Keratinocyte (primary cell): ENCODE results near the gene KRT84. TPM values are rescaled to one million over a fixed set of nuclear protein-coding genes. Genes with fewer than 3 reads are reported as not detected.

Source experiments
- DNase-seq: peaks from one replicate; pipeline ENCODE4 v3.0.0-alpha.2; 2011; ENCODE audit warnings: low read depth, missing footprints, low spot score
- FAIRE-seq: peaks from 2 replicates; lab custom pipeline; 2011; peaks lifted over from hg19 to GRCh38; lab: Jason Lieb, UNC
- H2AFZ ChIP-seq: 2 replicates; pipeline ENCODE4 v1.6.0; 2012; ENCODE audit warnings: low read length, control low read depth, inconsistent platforms; ENCODE audit not compliant: control insufficient read depth
- H3K27ac ChIP-seq: 2 replicates; pipeline ENCODE4 v1.5.1; 2011; ENCODE audit warnings: low read length; ENCODE audit not compliant: control insufficient read depth, insufficient read depth
- H3K27me3 ChIP-seq: 3 replicates; pipeline ENCODE4 v1.6.0; 2011; ENCODE audit warnings: low read length; ENCODE audit not compliant: control insufficient read depth, insufficient read depth; ENCODE audit errors: extremely low read depth
- H3K36me3 ChIP-seq, 2 experiments: 2 replicates in 1 of 2; 3 replicates in 1 of 2; pipeline ENCODE4 v1.5.1; 2011; ENCODE audit warnings: low read length in 2 of 2, mild to moderate bottlenecking in 1 of 2; ENCODE audit not compliant: control insufficient read depth in 2 of 2, insufficient read depth in 2 of 2; ENCODE audit errors: extremely low read depth in 1 of 2
- H3K4me1 ChIP-seq: 3 replicates; pipeline ENCODE4 v1.5.1; 2011; ENCODE audit warnings: low read length; ENCODE audit not compliant: control insufficient read depth, insufficient read depth; ENCODE audit errors: extremely low read depth
- H3K4me2 ChIP-seq: 3 replicates; pipeline ENCODE4 v1.6.0; 2011; ENCODE audit warnings: low read depth, low read length; ENCODE audit not compliant: control insufficient read depth, insufficient read depth; ENCODE audit errors: extremely low read depth
- H3K4me3 ChIP-seq, 3 experiments: fragments of 200-600 bp in 1 of 3; sonication (generic) in 1 of 3; 2 replicates in 2 of 3; 3 replicates in 1 of 3; pipeline ENCODE4 v1.5.1; 2011 to 2016; ENCODE audit warnings: low read length in 3 of 3, mild to moderate bottlenecking in 3 of 3, control low read depth in 2 of 3, inconsistent platforms in 1 of 3, low read depth in 1 of 3, mixed read lengths in 1 of 3, mixed run types in 1 of 3, moderate library complexity in 1 of 3; ENCODE audit not compliant: control insufficient read depth in 2 of 3, insufficient read depth in 2 of 3; ENCODE audit errors: extremely low read depth in 1 of 3
- H3K79me2 ChIP-seq: 2 replicates; pipeline ENCODE4 v1.6.0; 2012; ENCODE audit warnings: low read length; ENCODE audit not compliant: control insufficient read depth, insufficient read depth
- H3K9ac ChIP-seq: 3 replicates; pipeline ENCODE4 v1.6.0; 2011; ENCODE audit warnings: low read length; ENCODE audit not compliant: control insufficient read depth, insufficient read depth; ENCODE audit errors: extremely low read depth
- H3K9me1 ChIP-seq: 3 replicates; pipeline ENCODE4 v1.6.0; 2011; ENCODE audit warnings: low read length; ENCODE audit not compliant: control insufficient read depth, insufficient read depth; ENCODE audit errors: extremely low read depth
- H3K9me3 ChIP-seq: 2 replicates; pipeline ENCODE4 v1.5.1; 2012; ENCODE audit warnings: low read depth, low read length; ENCODE audit not compliant: control insufficient read depth
- H4K20me1 ChIP-seq: 3 replicates; pipeline ENCODE4 v1.6.0; 2011; ENCODE audit warnings: low read length; ENCODE audit not compliant: control insufficient read depth, insufficient read depth; ENCODE audit errors: extremely low read depth
- EZH2 ChIP-seq: IDR thresholded peaks from one replicate; pipeline ENCODE4 v1.6.1; 2012; ENCODE audit warnings: inconsistent platforms, mild to moderate bottlenecking, low read length, moderate library complexity
- dilution Hi-C: fragments of 300-500 bp; cut with MboI; formaldehyde crosslinking; loops from one replicate; pipeline ENCODE4 v1.7.0; 2020; ENCODE audit warnings: low sequenced_read_pairs; ENCODE audit not compliant: extremely low pct_ligation_motif_present
- polyA plus RNA-seq, 5 experiments: library from polyadenylated mRNA; depleted of rRNA in 3 of 5; stranded (reverse) in 3 of 5; stranded (forward) in 1 of 5; unstranded in 1 of 5; fragments of >200 nt; gene quantifications; 1 replicate in 1 of 5; 2 replicates in 3 of 5; 3 replicates in 1 of 5; pipeline versions ENCODE4 v1.2.1 to v1.2.3, GENCODE V29; 2011 to 2012; ENCODE audit warnings: missing spikeins in 2 of 5, low read depth in 1 of 5, low replicate concordance in 1 of 5
- TF ChIP-seq, protein P1 (sequence below), 3 experiments: IDR thresholded peaks in 1 of 3; conservative IDR thresholded peaks in 1 of 3; optimal IDR thresholded peaks in 1 of 3; 2 replicates in 2 of 3; 3 replicates in 1 of 3; pipeline versions ENCODE3 to v1.5.1; 2011; ENCODE audit warnings: low read length in 3 of 3, mild to moderate bottlenecking in 3 of 3, moderate library complexity in 2 of 3, control low read depth in 1 of 3, inconsistent platforms in 1 of 3; ENCODE audit not compliant: insufficient read depth in 2 of 3; ENCODE audit errors: extremely low read depth in 1 of 3

Gene KRT84
- polyA plus RNA-seq, 1 donor (not counting 4 experiments of a cell fraction or from before 2014, with no cell fraction given), result 0.10 TPM

DNA sequence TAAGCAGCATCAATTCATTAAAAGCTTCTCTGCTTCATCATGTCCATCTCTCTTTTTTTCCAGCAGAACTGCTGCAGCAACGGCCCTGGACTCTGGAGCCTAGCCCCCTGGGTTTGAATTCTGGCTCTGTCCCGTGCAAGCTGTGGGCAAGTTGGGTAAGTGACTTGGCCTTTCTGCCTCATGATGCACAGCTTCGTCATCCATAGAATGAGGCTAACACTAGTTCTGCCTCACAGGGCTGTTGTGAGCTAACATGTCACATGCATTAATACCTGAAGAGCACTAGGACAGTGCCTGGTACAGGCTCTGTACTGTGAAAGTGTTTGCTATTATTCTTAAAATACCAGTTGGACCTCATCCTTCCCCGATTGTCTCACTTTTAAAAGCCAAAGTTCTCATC, 16.5 kb upstream of the KRT84 start:
- no peak overlapping the region for H3K9ac ChIP-seq
- no peak overlapping the region for H3K27ac ChIP-seq
- no peak for DNase-seq
- H3K27me3 ChIP-seq, result no peaks in the 10 kb centered on the region
- no peak overlapping the region for H3K4me2 ChIP-seq
- dilution Hi-C loops, result no loop called here
- H3K36me3 ChIP-seq, result no peaks in the 10 kb centered on the region
- no peaks in the 10 kb centered on the region for H4K20me1 ChIP-seq
- no peak overlapping the region for H2AFZ ChIP-seq
- H3K79me2 ChIP-seq, result no peaks in the 10 kb centered on the region
- no peaks in the 10 kb centered on the region for H3K4me1 ChIP-seq
- H3K9me1 ChIP-seq, result no peaks in the 10 kb centered on the region
- no peak for TF ChIP-seq EZH2
- TF ChIP-seq, protein P1, sequence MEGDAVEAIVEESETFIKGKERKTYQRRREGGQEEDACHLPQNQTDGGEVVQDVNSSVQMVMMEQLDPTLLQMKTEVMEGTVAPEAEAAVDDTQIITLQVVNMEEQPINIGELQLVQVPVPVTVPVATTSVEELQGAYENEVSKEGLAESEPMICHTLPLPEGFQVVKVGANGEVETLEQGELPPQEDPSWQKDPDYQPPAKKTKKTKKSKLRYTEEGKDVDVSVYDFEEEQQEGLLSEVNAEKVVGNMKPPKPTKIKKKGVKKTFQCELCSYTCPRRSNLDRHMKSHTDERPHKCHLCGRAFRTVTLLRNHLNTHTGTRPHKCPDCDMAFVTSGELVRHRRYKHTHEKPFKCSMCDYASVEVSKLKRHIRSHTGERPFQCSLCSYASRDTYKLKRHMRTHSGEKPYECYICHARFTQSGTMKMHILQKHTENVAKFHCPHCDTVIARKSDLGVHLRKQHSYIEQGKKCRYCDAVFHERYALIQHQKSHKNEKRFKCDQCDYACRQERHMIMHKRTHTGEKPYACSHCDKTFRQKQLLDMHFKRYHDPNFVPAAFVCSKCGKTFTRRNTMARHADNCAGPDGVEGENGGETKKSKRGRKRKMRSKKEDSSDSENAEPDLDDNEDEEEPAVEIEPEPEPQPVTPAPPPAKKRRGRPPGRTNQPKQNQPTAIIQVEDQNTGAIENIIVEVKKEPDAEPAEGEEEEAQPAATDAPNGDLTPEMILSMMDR (optimal IDR thresholded peaks at IDR 0.05 in 1 of 3, IDR thresholded peaks at IDR 0.05 in 1 of 3, conservative IDR thresholded peaks at IDR 0.05 in 1 of 3; ENCODE audit: extremely low read depth in 1 of 3, insufficient read depth in 2 of 3, low read length in 3 of 3), result no peak
- no peak for FAIRE-seq
- H3K4me3 ChIP-seq, result no peak overlapping the region
- H3K9me3 ChIP-seq, result no peaks in the 10 kb centered on the region

DNA sequence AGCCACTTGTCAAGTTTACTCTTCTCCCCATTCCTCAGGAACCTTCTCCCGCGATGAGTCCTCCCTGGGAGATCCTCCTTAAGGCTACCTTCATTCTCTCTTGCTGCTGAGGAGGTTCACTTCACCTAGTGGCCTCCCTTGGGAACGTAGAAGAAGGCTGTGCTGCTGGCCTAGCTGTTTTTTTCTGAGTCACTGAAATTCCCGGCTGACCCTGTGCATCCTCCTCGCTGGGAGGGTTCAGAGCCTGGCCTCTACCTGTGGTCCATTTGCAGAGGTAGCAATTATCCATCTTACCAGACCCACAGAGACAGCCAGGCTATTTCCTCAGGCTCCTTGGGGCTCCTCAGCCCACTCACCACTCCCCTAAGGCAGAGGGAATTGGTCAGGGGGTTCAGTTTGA, 16.1 kb upstream of the KRT84 start:
- dilution Hi-C loops, result no loop called here
- H3K9me1 ChIP-seq, result no peaks in the 10 kb centered on the region
- DNase-seq, result no peak

More for the DNA sequence above, 16.1 kb upstream of the KRT84 start:
- H3K79me2 ChIP-seq, result no peaks in the 10 kb centered on the region
- H3K4me1 ChIP-seq, result no peaks in the 10 kb centered on the region
- H4K20me1 ChIP-seq, result no peaks in the 10 kb centered on the region
- no peaks in the 10 kb centered on the region for H3K36me3 ChIP-seq
- H2AFZ ChIP-seq, result no peak overlapping the region
- no peaks in the 10 kb centered on the region for H3K9me3 ChIP-seq
- no peak overlapping the region for H3K9ac ChIP-seq
- no peak for TF ChIP-seq EZH2
- TF ChIP-seq, protein P1 (optimal IDR thresholded peaks at IDR 0.05 in 1 of 3, IDR thresholded peaks at IDR 0.05 in 1 of 3, conservative IDR thresholded peaks at IDR 0.05 in 1 of 3; ENCODE audit: extremely low read depth in 1 of 3, insufficient read depth in 2 of 3, low read length in 3 of 3), result no peak
- no peak overlapping the region for H3K4me3 ChIP-seq
- H3K4me2 ChIP-seq, result no peak overlapping the region
- H3K27ac ChIP-seq, result no peak overlapping the region
- no peaks in the 10 kb centered on the region for H3K27me3 ChIP-seq
- peak; percentile 26 for FAIRE-seq
